Measurements from ENCODE around the gene SECISBP2L.

SECISBP2L gene

GRCh38 chr15:49036650-49037545, 9.3 kb downstream of the SECISBP2L start:
- in situ Hi-C loops (cut with MboI; ENCODE audit: low pct_unique_long_range_greater_than_20kb, low sequenced_read_pairs, unreplicated experiment): no loop called here
- no peak for DNase-seq (ENCODE audit: low spot score)
- no peak for TF ChIP-seq CTCF (IDR thresholded peaks at IDR 0.05; ENCODE audit: extremely low read depth, insufficient read depth, missing control alignments)

- in situ Hi-C loops (cut with MboI; ENCODE audit: low pct_unique_long_range_greater_than_20kb, low sequenced_read_pairs, unreplicated experiment): no loop called here
- no peak for DNase-seq (ENCODE audit: low spot score)
- TF ChIP-seq CTCF (IDR thresholded peaks at IDR 0.05; ENCODE audit: extremely low read depth, insufficient read depth, missing control alignments): no peak
Observed at GRCh38 chr15:49035825-49036224, 10.4 kb downstream of the SECISBP2L start.

GRCh38 chr15:49032601-49033145, 13.6 kb downstream of the SECISBP2L start:
- in situ Hi-C loops (cut with MboI; ENCODE audit: low pct_unique_long_range_greater_than_20kb, low sequenced_read_pairs, unreplicated experiment): no loop called here
- DNase-seq (ENCODE audit: low spot score): no peak
- no peak for TF ChIP-seq CTCF (IDR thresholded peaks at IDR 0.05; ENCODE audit: extremely low read depth, insufficient read depth, missing control alignments)

- DNase-seq (ENCODE audit: low spot score): no peak
- in situ Hi-C loops (cut with MboI; ENCODE audit: low pct_unique_long_range_greater_than_20kb, low sequenced_read_pairs, unreplicated experiment): no loop called here
- no peak for TF ChIP-seq CTCF (IDR thresholded peaks at IDR 0.05; ENCODE audit: extremely low read depth, insufficient read depth, missing control alignments)
Observed at GRCh38 chr15:49031804-49032203, 14.4 kb downstream of the SECISBP2L start.

GRCh38 chr15:49026700-49027099, 19.5 kb downstream of the SECISBP2L start:
- TF ChIP-seq CTCF (IDR thresholded peaks at IDR 0.05; ENCODE audit: extremely low read depth, insufficient read depth, missing control alignments): no peak
- in situ Hi-C loops (cut with MboI; ENCODE audit: low pct_unique_long_range_greater_than_20kb, low sequenced_read_pairs, unreplicated experiment): no loop called here
- no peak for DNase-seq (ENCODE audit: low spot score)

GRCh38 chr15:49024840-49025239, 21.4 kb downstream of the SECISBP2L start:
- in situ Hi-C loops (cut with MboI; ENCODE audit: low pct_unique_long_range_greater_than_20kb, low sequenced_read_pairs, unreplicated experiment): no loop called here
- no peak for TF ChIP-seq CTCF (IDR thresholded peaks at IDR 0.05; ENCODE audit: extremely low read depth, insufficient read depth, missing control alignments)
- no peak for DNase-seq (ENCODE audit: low spot score)
